Upper lobe of left lung (tissue), 6 donors: ENCODE results near the gene RAI1. TPM values are rescaled to one million over a fixed set of nuclear protein-coding genes. Genes with fewer than 3 reads are reported as not detected.
"Not testable (repeated sequence)": the region's sequence is repeated elsewhere in the genome, so short reads cannot be mapped to it uniquely, and the experiment has no call there.

Experiments
- ATAC-seq, 2 donors: fragments of 200-7000 bp; cut with Tn5 transposase; one replicate each; pipeline ENCODE4 v1.9.1; 2022; ENCODE audit warnings: mild to moderate bottlenecking in 2 of 2, moderate library complexity in 2 of 2; ENCODE audit not compliant: low FRiP score in 2 of 2
- DNase-seq, 2 donors: peaks; one replicate each; pipeline ENCODE4 v3.0.0-alpha.2; 2019 to 2020
- H3K27ac ChIP-seq, 4 donors: fragments of 200-600 bp; sonication (generic); one replicate each; pipeline ENCODE4 v1.5.1; 2016 to 2019
- H3K27me3 ChIP-seq, 4 donors: fragments of 200-600 bp; sonication (generic); one replicate each; pipeline ENCODE4 v1.5.1; 2017 to 2019
- H3K36me3 ChIP-seq, 4 donors: fragments of 200-600 bp; sonication (generic); one replicate each; pipeline ENCODE4 v1.5.1; 2016 to 2019
- H3K4me1 ChIP-seq, 4 donors: fragments of 200-600 bp; sonication (generic); one replicate each; pipeline ENCODE4 v1.5.1; 2018 to 2019
- H3K4me3 ChIP-seq, 4 donors: fragments of 200-600 bp; sonication (generic); one replicate each; pipeline ENCODE4 v1.5.1; 2017 to 2019; ENCODE audit warnings: mild to moderate bottlenecking in 2 of 4, moderate library complexity in 1 of 4
- H3K9me3 ChIP-seq, 4 donors: fragments of 200-600 bp; sonication (generic); one replicate each; pipeline ENCODE4 v1.5.1; 2018 to 2019
- CTCF ChIP-seq, 6 experiments: fragments of 450-650 bp in 4 of 6; fragments of 200-600 bp in 2 of 6; sonication (generic) in 2 of 6; IDR thresholded peaks; one replicate each; pipeline ENCODE4 v1.5.1; 2016 to 2019; ENCODE audit warnings: antibody characterized with exemption in 6 of 6
- EP300 ChIP-seq, 4 donors: sonication (generic); formaldehyde crosslinking; IDR thresholded peaks; one replicate each; pipeline ENCODE4 v1.5.1; 2017; ENCODE audit warnings: antibody characterized with exemption in 4 of 4, control low read depth in 2 of 4
- POLR2A ChIP-seq, 4 donors: fragments of 450-650 bp; IDR thresholded peaks; one replicate each; pipeline ENCODE4 v1.5.1; 2016 to 2017; ENCODE audit warnings: antibody characterized with exemption in 4 of 4, mild to moderate bottlenecking in 2 of 4
- POLR2AphosphoS5 ChIP-seq, 2 donors: sonication (generic); formaldehyde crosslinking; IDR thresholded peaks; one replicate each; pipeline ENCODE4 v1.5.1; 2017; ENCODE audit warnings: antibody characterized with exemption in 2 of 2
- WGBS, 2 donors: methylation state at CpG; one replicate each; pipeline ENCODE4 v1.1.5; 2017 to 2018; 5-methylcytosine and 5-hydroxymethylcytosine counted together
- total RNA-seq, 6 donors: library from RNA; depleted of rRNA in 4 of 6; stranded (reverse); fragments of >200 nt in 4 of 6; gene quantifications; one replicate each; pipeline versions ENCODE4 v1.1.0 to v1.2.1, GENCODE V29; 2016 to 2021
- donor health status: DM: no; HTN: no; CAD: no; lungs with moderate emphysema.
- donor health status: DM: no; HTN: yes; CAD: no; lungs with severe emphysema.

Gene RAI1
- total RNA-seq, 6 donors from 2014 or later, result 33.8 to 76.6 (median 41.2) TPM

DNA sequence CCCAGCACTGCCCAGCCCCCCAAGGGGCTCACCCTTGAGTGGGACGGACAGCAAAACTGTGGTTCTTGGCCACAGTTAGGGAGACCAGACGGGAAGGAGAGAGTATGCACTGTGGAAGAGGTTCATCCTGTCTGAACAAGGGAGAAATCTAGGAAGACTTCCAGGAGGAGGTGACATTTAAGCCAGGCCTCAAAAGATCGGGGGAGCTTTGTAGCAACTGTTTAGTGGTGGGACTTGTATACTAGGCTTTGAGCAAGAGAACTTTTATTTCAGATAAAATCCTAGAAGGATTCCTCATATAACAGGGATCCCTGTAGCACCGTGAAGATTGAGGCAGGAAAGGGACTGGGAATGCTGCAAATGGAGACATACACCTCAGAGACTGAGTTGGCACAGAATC, 124.8 kb downstream of the RAI1 start:
- WGBS, 2 donors, result 96 to 99% methylated on average over 4 of the region's 4 CpGs

GRCh38 chr17:17806611-17807274, 125.5 kb downstream of the RAI1 start:
- H3K27ac ChIP-seq, result no peak overlapping the region
- peaks cover 0 to 54% (median 25%) of the 10 kb centered on the region in 4 donors for H3K36me3 ChIP-seq
- no peaks in the 10 kb centered on the region for H3K9me3 ChIP-seq
- no peaks in the 10 kb centered on the region for H3K27me3 ChIP-seq
- H3K4me1 ChIP-seq, result peaks cover 10 to 25% (median 13%) of the 10 kb centered on the region in 4 donors
- no peak for DNase-seq
- WGBS, 2 donors, result 95 to 99% methylated on average over 4 to 11 of the region's 17 CpGs
- TF ChIP-seq POLR2A (IDR thresholded peaks at IDR 0.05) (no peak), POLR2AphosphoS5 (IDR thresholded peaks at IDR 0.05) (no peak), EP300 (IDR thresholded peaks at IDR 0.05) (no peak), CTCF (IDR thresholded peaks at IDR 0.05) (no peak)
- H3K4me3 ChIP-seq, result no peak overlapping the region
- ATAC-seq, result no peak

More for the DNA sequence above, 124.8 kb downstream of the RAI1 start:
- ATAC-seq, result no peak
- no peak for TF ChIP-seq POLR2AphosphoS5 (IDR thresholded peaks at IDR 0.05)
- no peak for TF ChIP-seq POLR2A (IDR thresholded peaks at IDR 0.05)
- no peak for TF ChIP-seq CTCF (IDR thresholded peaks at IDR 0.05)
- no peak for TF ChIP-seq EP300 (IDR thresholded peaks at IDR 0.05)
- Histone ChIP-seq H3K27ac (no peak overlapping the region), H3K9me3 (no peaks in the 10 kb centered on the region), H3K27me3 (no peaks in the 10 kb centered on the region), H3K36me3 (peaks cover 0 to 58% (median 26%) of the 10 kb centered on the region in 4 donors), H3K4me1 (peaks cover 3 to 19% (median 7%) of the 10 kb centered on the region in 4 donors), H3K4me3 (no peak overlapping the region)
- DNase-seq, result no peak

GRCh38 chr17:17807440-17807839, 126.2 kb downstream of the RAI1 start:
- ATAC-seq (no peak), DNase-seq (no peak)
- TF ChIP-seq EP300 (IDR thresholded peaks at IDR 0.05) (no peak), POLR2A (IDR thresholded peaks at IDR 0.05) (no peak), POLR2AphosphoS5 (IDR thresholded peaks at IDR 0.05) (no peak), CTCF (IDR thresholded peaks at IDR 0.05) (no peak)
- peaks cover 0 to 55% (median 24%) of the 10 kb centered on the region in 4 donors for H3K36me3 ChIP-seq
- no peak overlapping the region for H3K4me3 ChIP-seq
- H3K27ac ChIP-seq, result no peak overlapping the region
- H3K9me3 ChIP-seq, result no peaks in the 10 kb centered on the region
- WGBS, 2 donors, result 90% methylated on average over 4 to 5 of the region's 5 CpGs
- H3K27me3 ChIP-seq, result no peaks in the 10 kb centered on the region
- peaks cover 17 to 32% (median 20%) of the 10 kb centered on the region in 4 donors for H3K4me1 ChIP-seq

DNA sequence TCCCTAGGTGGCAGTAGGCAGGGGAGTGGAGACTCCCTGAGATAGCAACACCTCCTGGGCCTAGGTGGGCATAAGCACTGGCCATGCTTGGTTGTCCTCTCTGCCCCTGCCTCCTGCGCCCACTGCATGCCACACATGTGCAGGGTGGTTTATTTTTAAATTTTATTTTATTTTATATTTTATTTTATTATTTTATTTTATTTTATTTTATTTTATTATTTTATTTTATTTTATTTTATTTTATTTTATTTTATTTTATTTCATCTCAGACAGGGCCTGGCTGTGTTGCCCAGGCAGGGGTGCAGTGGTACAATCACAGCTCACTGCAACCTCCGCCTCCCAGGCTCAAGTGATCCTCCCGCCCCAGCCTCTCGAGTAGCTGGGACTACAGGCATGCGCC, 126.9 kb downstream of the RAI1 start:
- 89 to 98% methylated on average over 5 of the region's 5 CpGs for WGBS, 2 donors

GRCh38 chr17:17808706-17809432, 127.6 kb downstream of the RAI1 start:
- Histone ChIP-seq H3K27me3 (no peaks in the 10 kb centered on the region), H3K4me1 (peaks cover 18 to 36% (median 23%) of the 10 kb centered on the region in 4 donors), H3K9me3 (no peaks in the 10 kb centered on the region), H3K27ac (no peak overlapping the region), H3K36me3 (peaks cover 10 to 60% (median 37%) of the 10 kb centered on the region in 4 donors), H3K4me3 (no peak overlapping the region)
- 63 to 81% methylated on average over 15 of the region's 15 CpGs for WGBS, 2 donors
- no peak for ATAC-seq
- TF ChIP-seq EP300 (IDR thresholded peaks at IDR 0.05) (no peak), CTCF (IDR thresholded peaks at IDR 0.05) (no peak), POLR2AphosphoS5 (IDR thresholded peaks at IDR 0.05) (no peak), POLR2A (IDR thresholded peaks at IDR 0.05) (no peak)
- DNase-seq, result peak in 1 of 2 donors; percentile 86

More for the DNA sequence above, 126.9 kb downstream of the RAI1 start:
- Histone ChIP-seq H3K36me3 (peaks cover 6 to 60% (median 31%) of the 10 kb centered on the region in 4 donors), H3K4me1 (peaks cover 18 to 36% (median 23%) of the 10 kb centered on the region in 4 donors)
- H3K9me3 ChIP-seq, H3K4me3 ChIP-seq, H3K27me3 ChIP-seq, DNase-seq, H3K27ac ChIP-seq, ATAC-seq: not testable (repeated sequence)
